PC-3 (cell line): ENCODE data around the gene EPHA3. TPM values are rescaled to one million over a fixed set of nuclear protein-coding genes. Genes with fewer than 3 reads are reported as not detected.

ENCODE experiments used
- ATAC-seq: fragments of 200-7000 bp; cut with Tn5 transposase; 2 replicates; pipeline ENCODE4 v1.9.1; 2020; ENCODE audit warnings: mild to moderate bottlenecking, moderate library complexity
- Bru-seq: library from RNA; stranded (reverse); fragments of 400-500 nt; gene quantifications from one replicate; lab custom pipeline; 2021; lab: Mats Ljungman, UMichigan
- BruChase-seq, 2 experiments: library from RNA; stranded (reverse); fragments of 400-500 nt; gene quantifications; one replicate each; lab custom pipeline; 2021; lab: Mats Ljungman, UMichigan
- BruUV-seq: library from RNA; stranded (reverse); fragments of 400-500 nt; replicated peaks from 2 replicates; lab custom pipeline; 2021; lab: Mats Ljungman, UMichigan
- CTCF ChIA-PET: fragments of 300-600 bp; sonication (Branson Sonifier 250); formaldehyde crosslinking; loops from one replicate; lab custom pipeline; 2022; ENCODE audit warnings: antibody characterized with exemption; lab: Charles Lee
- POLR2A ChIA-PET: fragments of 300-600 bp; sonication (Branson Sonifier 250); formaldehyde crosslinking; loops from one replicate; lab custom pipeline; 2022; ENCODE audit warnings: antibody characterized with exemption; ENCODE audit not compliant: unreplicated experiment; lab: Charles Lee
- DNase-seq: peaks from one replicate; pipeline ENCODE4 v3.0.0-alpha.2; 2015
- H2AFZ ChIP-seq: fragments of 300-600 bp; sonication (generic); 2 replicates; pipeline ENCODE4 v1.6.0; 2016; ENCODE audit warnings: antibody characterized with exemption, low read length
- H3F3A ChIP-seq: fragments of 300-600 bp; sonication (generic); one replicate; pipeline ENCODE4 v1.6.0; 2017; ENCODE audit warnings: antibody characterized with exemption, low read length, control low read depth, mild to moderate bottlenecking; ENCODE audit not compliant: unreplicated experiment
- H3K27ac ChIP-seq: fragments of 300-600 bp; sonication (generic); 2 replicates; pipeline ENCODE4 v1.5.1; 2016; ENCODE audit warnings: mild to moderate bottlenecking, low read length
- H3K27me3 ChIP-seq: fragments of 300-600 bp; sonication (generic); 2 replicates; pipeline ENCODE4 v1.6.1; 2016; ENCODE audit warnings: low read length, mixed read lengths
- H3K36me3 ChIP-seq: fragments of 300-600 bp; sonication (generic); 2 replicates; pipeline ENCODE4 v1.6.1; 2016; ENCODE audit warnings: low read depth, mixed run types, low read length, mixed read lengths
- H3K4me1 ChIP-seq: fragments of 300-600 bp; sonication (generic); 2 replicates; pipeline ENCODE4 v1.5.1; 2016; ENCODE audit warnings: low read length; ENCODE audit not compliant: insufficient read depth
- H3K4me2 ChIP-seq: fragments of 300-600 bp; sonication (generic); 2 replicates; pipeline ENCODE4 v1.6.0; 2016; ENCODE audit warnings: low read length
- H3K4me3 ChIP-seq: fragments of 300-600 bp; sonication (generic); 2 replicates; pipeline ENCODE4 v1.5.1; 2016; ENCODE audit warnings: mild to moderate bottlenecking, low read length, mixed read lengths
- H3K79me2 ChIP-seq: fragments of 300-600 bp; sonication (generic); 2 replicates; pipeline ENCODE4 v1.6.1; 2017; ENCODE audit warnings: low read length, mixed read lengths
- H3K9ac ChIP-seq: fragments of 300-600 bp; sonication (generic); 2 replicates; pipeline ENCODE4 v1.6.0; 2016; ENCODE audit warnings: mild to moderate bottlenecking, low read length
- H3K9me2 ChIP-seq: fragments of 300-600 bp; sonication (generic); replicated peaks from 2 replicates; pipeline ENCODE4 v1.6.1; 2016; ENCODE audit warnings: mixed run types, low read length, mixed read lengths
- H3K9me3 ChIP-seq: fragments of 300-600 bp; sonication (generic); 2 replicates; pipeline ENCODE4 v1.6.1; 2016; ENCODE audit warnings: low read length, mixed read lengths
- H4K20me1 ChIP-seq: fragments of 300-600 bp; sonication (generic); 2 replicates; pipeline ENCODE4 v1.6.1; 2016; ENCODE audit warnings: low read length, mixed read lengths
- CTCF ChIP-seq: fragments of 300-600 bp; sonication (generic); conservative IDR thresholded peaks from 2 replicates; pipeline ENCODE4 v1.5.1; 2017; ENCODE audit warnings: antibody characterized with exemption, low read depth, mild to moderate bottlenecking, low read length
- EZH2 ChIP-seq: fragments of 300-600 bp; sonication (generic); IDR thresholded peaks from one replicate; pipeline ENCODE4 v1.6.1; 2017; ENCODE audit warnings: antibody characterized with exemption, mild to moderate bottlenecking, low read length; ENCODE audit not compliant: unreplicated experiment
- EZH2phosphoT487 ChIP-seq: fragments of 300-600 bp; sonication (generic); IDR thresholded peaks from 2 replicates; pipeline ENCODE4 v1.6.1; 2018; ENCODE audit warnings: mild to moderate bottlenecking, antibody characterized with exemption, low read length, borderline replicate concordance
- intact Hi-C: fragments of 100-400 bp; cut with micrococcal nuclease; formaldehyde crosslinking; loops from 2 replicates; pipeline ENCODE4 v1.9.0; 2023
- long read RNA-seq: library from polyadenylated mRNA; unstranded; transcript quantifications from one replicate; pipeline ENCODE4 v2.0.0, GENCODE V29; 2021; ENCODE audit not compliant: unreplicated experiment
- total RNA-seq: library from RNA; depleted of rRNA; stranded (reverse); fragments of >200 nt; gene quantifications from 2 replicates; pipeline ENCODE4 v1.2.3, GENCODE V29; 2014; rRNA removed

Gene EPHA3
- total RNA-seq, result 0.33 TPM in 1 of 2 replicates, not detected in the other
- Bru-seq, nascent RNA, result percentile 15 among the genes with signal in this experiment
- percentile 9 among the genes with signal in this experiment for BruChase-seq, experiment 1, labeled RNA remaining after a 6-hour chase
- BruChase-seq, experiment 2, labeled RNA remaining after a 2-hour chase, result percentile 10 among the genes with signal in this experiment
- long read RNA-seq, result 0 reads

DNA sequence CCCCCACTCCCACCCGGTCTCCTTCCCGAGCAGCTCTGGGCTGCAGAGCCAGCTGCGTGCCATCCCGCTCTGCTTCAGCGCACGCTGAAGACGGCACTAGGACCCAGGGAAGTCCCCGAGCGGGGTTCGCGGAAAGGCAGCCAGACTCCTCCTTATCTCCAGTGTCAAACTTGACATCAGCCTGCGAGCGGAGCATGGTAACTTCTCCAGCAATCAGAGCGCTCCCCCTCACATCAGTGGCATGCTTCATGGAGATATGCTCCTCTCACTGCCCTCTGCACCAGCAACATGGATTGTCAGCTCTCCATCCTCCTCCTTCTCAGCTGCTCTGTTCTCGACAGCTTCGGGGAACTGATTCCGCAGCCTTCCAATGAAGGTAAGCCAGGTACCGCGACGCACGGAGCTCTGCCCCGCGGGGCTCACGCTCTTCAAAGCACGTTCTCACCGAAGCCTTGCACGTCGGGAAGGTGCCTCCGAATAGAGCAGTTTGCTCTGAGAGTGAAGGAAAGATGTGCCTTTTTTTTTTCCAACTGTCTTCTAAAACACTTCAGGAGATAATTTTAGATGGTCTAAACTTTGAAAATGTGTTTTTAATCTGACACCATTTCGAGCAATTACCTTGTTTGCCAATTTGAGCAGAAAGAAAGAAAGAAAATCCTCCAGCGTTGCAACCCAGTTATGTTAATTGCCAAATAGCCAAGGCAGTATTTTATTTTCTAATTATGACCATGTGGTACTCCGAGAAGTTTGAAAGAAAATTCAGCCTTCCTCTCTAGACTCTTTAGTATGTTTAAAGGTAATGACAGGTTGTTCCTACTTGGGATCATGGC is at the start of gene EPHA3:
Gene EPHA3, plus strand, starts transcription at position 161 of the 830 bp plus-strand sequence. Its CDS starts 128 bp downstream, at position 289.
- Histone ChIP-seq H3K79me2 (no peaks in the 10 kb centered on the region), H3K27me3 (peaks cover 58% of the 10 kb centered on the region), H3K4me1 (no peaks in the 10 kb centered on the region), H3K9me2 (no peaks in the 10 kb centered on the region), H2AFZ (no peak within 1 kb of the TSS), H4K20me1 (no peaks in the 10 kb centered on the region), H3K9ac (no peak within 1 kb of the TSS), H3K4me3 (peak within 1 kb of the TSS; percentile 40; the same call in 1 of the 2 replicates), H3K9me3 (no peaks in the 10 kb centered on the region), H3K27ac (no peak within 1 kb of the TSS), H3K4me2 (peak within 1 kb of the TSS; percentile 38), H3F3A (no peaks in the 10 kb centered on the region), H3K36me3 (no peaks in the 10 kb centered on the region)
- POLR2A ChIA-PET, result no interaction called here
- intact Hi-C loops, result loop anchor here (10.0 kb wide), 1 partner anchor 1077 kb away; no protein-coding TSS in a partner anchor
- TF ChIP-seq CTCF (no peak), EZH2phosphoT487 (0 out of 2 replicates have a peak, but pooled peaks have one; percentile 9), EZH2 (no peak)
- DNase-seq (no peak), ATAC-seq (peak; percentile 73)
- CTCF ChIA-PET, result no interaction called here
- no TSS peak for BruUV-seq

DNA sequence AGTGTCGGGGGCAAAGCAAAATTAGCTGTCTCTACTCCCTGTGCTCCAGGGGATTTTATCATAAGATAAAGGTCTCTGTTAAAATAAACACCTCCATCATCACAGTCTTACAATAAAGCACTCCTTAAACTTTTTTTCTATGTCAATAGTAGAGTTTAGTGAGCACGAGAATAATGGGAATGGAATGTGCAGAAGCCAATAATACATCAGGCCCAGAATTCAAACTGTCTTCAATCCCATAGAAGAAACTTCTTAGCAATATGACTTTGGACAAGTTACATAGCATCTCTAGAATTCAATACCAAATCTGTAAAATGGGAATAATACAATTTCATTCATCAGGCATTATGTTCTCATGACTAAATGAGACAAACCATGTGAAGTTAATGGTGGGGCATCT is 49.0 kb upstream of the EPHA3 start:
- no peak overlapping the region for H3K4me2 ChIP-seq
- no TSS peak for BruUV-seq
- no peak overlapping the region for H3K4me3 ChIP-seq
- no peaks in the 10 kb centered on the region for H3K9me2 ChIP-seq
- no peaks in the 10 kb centered on the region for H3K79me2 ChIP-seq
- ChIA-PET POLR2A (no interaction called here), CTCF (no interaction called here)
- intact Hi-C loops, result no loop called here
- H3K9ac ChIP-seq, result no peak overlapping the region
- no peak for DNase-seq
- no peak for TF ChIP-seq EZH2phosphoT487
- no peaks in the 10 kb centered on the region for H3F3A ChIP-seq
- ATAC-seq, result no peak
- no peaks in the 10 kb centered on the region for H3K4me1 ChIP-seq
- H3K36me3 ChIP-seq, result no peaks in the 10 kb centered on the region
- H3K9me3 ChIP-seq, result no peaks in the 10 kb centered on the region
- H3K27me3 ChIP-seq, result peaks cover 5% of the 10 kb centered on the region; the same call in 1 of the 2 replicates
- no peaks in the 10 kb centered on the region for H4K20me1 ChIP-seq
- no peak overlapping the region for H3K27ac ChIP-seq
- no peak overlapping the region for H2AFZ ChIP-seq

DNA sequence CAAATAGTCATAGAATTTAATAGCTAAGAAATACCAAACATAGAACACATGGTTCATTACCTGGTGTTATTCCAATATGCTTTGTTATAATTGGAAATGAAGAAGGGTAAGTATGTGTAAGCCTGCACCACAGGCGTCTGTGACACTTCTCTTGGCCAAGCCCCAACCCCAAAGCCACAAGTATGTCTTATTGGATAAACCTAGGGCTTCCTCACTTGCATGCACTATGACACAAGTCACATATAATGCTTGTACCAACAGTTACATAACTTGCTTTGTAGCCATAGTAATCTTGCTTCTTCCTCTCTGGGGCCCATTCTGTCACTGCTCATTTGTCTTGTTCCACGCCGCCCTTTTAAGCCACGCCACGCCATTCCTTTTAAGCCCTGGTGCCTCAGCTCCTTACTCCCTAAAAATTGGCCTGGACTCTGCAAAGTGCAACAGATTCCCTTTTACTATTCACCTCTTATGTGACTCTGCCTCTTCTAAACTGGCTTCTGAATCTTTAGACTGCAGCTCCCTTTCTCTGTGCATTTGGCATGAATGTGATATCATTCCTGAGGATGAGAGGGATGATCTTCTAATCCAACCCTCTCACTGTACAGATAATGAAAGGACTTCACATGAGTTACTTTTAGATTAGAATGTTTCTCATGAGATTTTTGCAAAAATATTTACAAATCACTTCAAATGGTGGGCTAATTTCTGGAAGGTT is 48.1 kb upstream of the EPHA3 start:
- Histone ChIP-seq H2AFZ (no peak overlapping the region), H3K4me1 (no peaks in the 10 kb centered on the region), H3K4me2 (no peak overlapping the region), H3K9ac (no peak overlapping the region), H3K27ac (no peak overlapping the region), H4K20me1 (no peaks in the 10 kb centered on the region), H3K9me2 (no peaks in the 10 kb centered on the region), H3K36me3 (no peaks in the 10 kb centered on the region), H3K4me3 (no peak overlapping the region), H3K79me2 (no peaks in the 10 kb centered on the region), H3F3A (no peaks in the 10 kb centered on the region), H3K27me3 (peaks cover 14% of the 10 kb centered on the region), H3K9me3 (no peaks in the 10 kb centered on the region)
- no peak for ATAC-seq
- intact Hi-C loops, result no loop called here
- CTCF ChIA-PET, result no interaction called here
- POLR2A ChIA-PET, result no interaction called here
- DNase-seq, result peak; percentile 46
- TF ChIP-seq EZH2phosphoT487, result no peak
- no peak for TF ChIP-seq EZH2
- no peak for TF ChIP-seq CTCF
- BruUV-seq, result no TSS peak
